SH-SY5Y (cell line): ENCODE measurements around the gene C6orf120.

Experiments
- GATA2 ChIP-seq: IDR thresholded peaks from 2 replicates; pipeline ENCODE4 v1.6.1; 2011; ENCODE audit warnings: mild to moderate bottlenecking, low read depth, low read length
- GATA3 ChIP-seq: IDR thresholded peaks from 2 replicates; pipeline ENCODE4 v1.6.1; 2011; ENCODE audit warnings: low read depth, mild to moderate bottlenecking, low read length, moderate library complexity

GRCh38 chr6:169723991-169724493 lies 22.1 kb downstream of the C6orf120 start:
- no peak for TF ChIP-seq GATA2
- no peak for TF ChIP-seq GATA3
